Body of pancreas (tissue), 4 donors: ENCODE results near the gene ARFGAP2. TPM values are rescaled to one million over a fixed set of nuclear protein-coding genes. Genes with fewer than 3 reads are reported as not detected.

Experiments
- ATAC-seq: fragments of 150-250 bp; one replicate; pipeline ENCODE4 v1.9.1; 2016
- DNase-seq, 4 donors: peaks; one replicate each; pipeline ENCODE4 v3.0.0-alpha.2; 2019
- H3K27ac ChIP-seq, 4 donors: fragments of 200-600 bp; sonication (generic); 1 replicate in 3 of 4; 2 replicates in 1 of 4; pipeline versions ENCODE4 v1.5.1 to v1.6.1; 2016 to 2019; ENCODE audit warnings: mild to moderate bottlenecking in 1 of 4, mixed read lengths in 1 of 4, moderate library complexity in 1 of 4
- H3K27me3 ChIP-seq, 2 donors: fragments of 200-600 bp; sonication (generic); one replicate each; pipeline ENCODE4 v1.6.0; 2016; ENCODE audit warnings: mild to moderate bottlenecking in 1 of 2
- H3K36me3 ChIP-seq, 2 donors: fragments of 200-600 bp; sonication (generic); replicated peaks in 1 of 2; 2 replicates each; pipeline ENCODE4 v1.5.1; 2016; ENCODE audit warnings: low read depth in 2 of 2; ENCODE audit not compliant: insufficient read depth in 1 of 2
- H3K4me1 ChIP-seq: fragments of 200-600 bp; sonication (generic); one replicate; pipeline ENCODE4 v1.6.0; 2016
- H3K4me3 ChIP-seq, 2 donors: fragments of 200-600 bp; sonication (generic); 1 replicate in 1 of 2; 2 replicates in 1 of 2; pipeline ENCODE4 v1.5.1; 2016 to 2019
- H3K9me3 ChIP-seq, 3 donors: fragments of 200-600 bp; sonication (generic); 1 replicate in 2 of 3; 2 replicates in 1 of 3; pipeline ENCODE4 v1.5.1; 2016
- CTCF ChIP-seq, 7 experiments: fragments of 450-650 bp in 4 of 7; fragments of 200-600 bp in 3 of 7; sonication (generic) in 3 of 7; IDR thresholded peaks; one replicate each; pipeline ENCODE4 v1.5.1; 2016 to 2019; ENCODE audit warnings: antibody characterized with exemption in 7 of 7
- POLR2A ChIP-seq, 3 donors: fragments of 450-650 bp; IDR thresholded peaks; one replicate each; pipeline ENCODE4 v1.6.1; 2016; ENCODE audit warnings: antibody characterized with exemption in 3 of 3, mild to moderate bottlenecking in 2 of 3
- WGBS, 2 donors: methylation state at CpG; one replicate each; pipeline ENCODE4 v1.1.5; 2017; 5-methylcytosine and 5-hydroxymethylcytosine counted together
- intact Hi-C: fragments of 100-400 bp; cut with DNase I; formaldehyde crosslinking; loops from one replicate; pipeline ENCODE4 v1.15.1; 2023
- total RNA-seq, 2 donors: library from RNA; depleted of rRNA; stranded (reverse); fragments of >200 nt; gene quantifications; one replicate each; pipeline ENCODE4 v1.1.0, GENCODE V29; 2016

The ARFGAP2 gene
- total RNA-seq, 2 donors from 2014 or later, result 143 to 212 TPM

- Histone ChIP-seq H3K27me3 (no peaks in the 10 kb centered on the region), H3K36me3 (no peaks in the 10 kb centered on the region), H3K27ac (peak overlapping the region in 2 of 4 donors; percentile 26 to 56), H3K9me3 (no peaks in the 10 kb centered on the region), H3K4me3 (no peak overlapping the region), H3K4me1 (peaks cover 19% of the 10 kb centered on the region)
- no peak for ATAC-seq
- 52 to 74% methylated on average over 8 of the region's 8 CpGs for WGBS, 2 donors
- DNase-seq, result no peak
- TF ChIP-seq POLR2A (IDR thresholded peaks at IDR 0.05) (no peak), CTCF (IDR thresholded peaks at IDR 0.05) (no peak)
- intact Hi-C loops, result no loop called here
Observed at GRCh38 chr11:47157805-47158204, 18.9 kb downstream of the ARFGAP2 start.

- Histone ChIP-seq H3K27me3 (no peaks in the 10 kb centered on the region), H3K4me3 (no peak overlapping the region), H3K27ac (no peak overlapping the region), H3K9me3 (no peaks in the 10 kb centered on the region), H3K4me1 (peaks cover 21% of the 10 kb centered on the region), H3K36me3 (no peaks in the 10 kb centered on the region)
- intact Hi-C loops, result no loop called here
- TF ChIP-seq POLR2A (IDR thresholded peaks at IDR 0.05), result no peak
- TF ChIP-seq CTCF (IDR thresholded peaks at IDR 0.05), result no peak
- DNase-seq (no peak), ATAC-seq (no peak)
- WGBS, 2 donors, result 98 to 100% methylated on average over 9 of the region's 20 CpGs
Observed at GRCh38 chr11:47156951-47157350, 19.7 kb downstream of the ARFGAP2 start.

- H3K27me3 ChIP-seq, result no peaks in the 10 kb centered on the region
- WGBS, 2 donors, result 91 to 92% methylated on average over 5 to 6 of the region's 6 CpGs
- ATAC-seq, result no peak
- H3K36me3 ChIP-seq, result no peaks in the 10 kb centered on the region
- no peak overlapping the region for H3K4me3 ChIP-seq
- TF ChIP-seq CTCF (IDR thresholded peaks at IDR 0.05), result no peak
- TF ChIP-seq POLR2A (IDR thresholded peaks at IDR 0.05), result no peak
- DNase-seq, result no peak
- intact Hi-C loops, result no loop called here
- H3K4me1 ChIP-seq, result peaks cover 21% of the 10 kb centered on the region
- no peaks in the 10 kb centered on the region for H3K9me3 ChIP-seq
- no peak overlapping the region for H3K27ac ChIP-seq
Observed at GRCh38 chr11:47156333-47156732, 20.3 kb downstream of the ARFGAP2 start.

GRCh38 chr11:47155879-47156278 lies 20.8 kb downstream of the ARFGAP2 start:
- Histone ChIP-seq H3K4me1 (peaks cover 21% of the 10 kb centered on the region), H3K27me3 (no peaks in the 10 kb centered on the region), H3K9me3 (no peaks in the 10 kb centered on the region), H3K4me3 (no peak overlapping the region), H3K36me3 (no peaks in the 10 kb centered on the region), H3K27ac (no peak overlapping the region)
- intact Hi-C loops, result loop anchor here (2.0 kb wide), 1 partner anchor 267 kb away; no protein-coding TSS in a partner anchor
- no peak for TF ChIP-seq POLR2A (IDR thresholded peaks at IDR 0.05)
- TF ChIP-seq CTCF (IDR thresholded peaks at IDR 0.05), result no peak
- DNase-seq (no peak), ATAC-seq (no peak)
- 78 to 79% methylated on average over 4 of the region's 4 CpGs for WGBS, 2 donors
